Suppressor macrophage (primary cell): Measurements from ENCODE around the gene TMEM95.
"Not testable (repeated sequence)": the region's sequence is repeated elsewhere in the genome, so short reads cannot be mapped to it uniquely, and the experiment has no call there.

Experiments
- DNase-seq, 4 experiments: peaks; one replicate each; pipeline ENCODE4 v3.0.0-alpha.2; 2020 to 2022

The TMEM95 gene

DNA sequence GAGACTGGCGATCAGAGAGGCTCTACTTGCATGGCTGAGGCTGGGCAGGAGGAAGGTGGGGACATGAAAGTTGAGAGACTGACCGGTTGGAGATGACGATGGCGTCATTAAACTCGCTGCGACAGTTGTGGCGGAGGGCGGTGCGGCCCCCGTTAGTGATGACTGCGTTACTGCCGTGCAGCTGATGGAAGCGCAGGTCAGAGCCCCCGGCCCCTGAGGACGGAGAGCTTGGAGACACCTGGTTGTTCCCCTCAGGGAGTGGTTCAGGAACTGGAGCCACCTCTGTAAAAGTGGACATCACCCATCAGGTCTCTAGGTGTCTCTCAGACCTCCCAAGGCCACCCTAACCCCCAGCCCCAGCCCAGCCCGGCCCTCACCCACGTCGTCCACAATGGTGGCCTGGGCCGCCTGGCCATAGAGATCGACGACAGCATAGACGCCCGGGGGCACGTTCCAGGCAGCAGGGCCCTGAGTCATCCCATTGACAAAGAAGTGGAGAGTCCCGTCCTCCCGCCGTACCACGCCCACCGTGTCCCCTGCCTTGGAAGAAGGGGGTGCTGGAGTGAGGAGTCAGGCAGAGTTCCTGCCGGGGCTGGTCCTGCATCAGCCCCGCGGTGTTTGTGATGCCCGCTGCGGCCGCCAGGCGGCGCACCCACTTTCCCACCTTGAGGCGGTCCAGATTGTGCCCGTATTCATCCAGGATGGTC lies 31.1 kb upstream of the TMEM95 start:
- DNase-seq: peak; percentile 43 to 76 (median 62)

GRCh38 chr17:7324438-7324779 lies 30.5 kb upstream of the TMEM95 start:
- DNase-seq: no peak

DNA sequence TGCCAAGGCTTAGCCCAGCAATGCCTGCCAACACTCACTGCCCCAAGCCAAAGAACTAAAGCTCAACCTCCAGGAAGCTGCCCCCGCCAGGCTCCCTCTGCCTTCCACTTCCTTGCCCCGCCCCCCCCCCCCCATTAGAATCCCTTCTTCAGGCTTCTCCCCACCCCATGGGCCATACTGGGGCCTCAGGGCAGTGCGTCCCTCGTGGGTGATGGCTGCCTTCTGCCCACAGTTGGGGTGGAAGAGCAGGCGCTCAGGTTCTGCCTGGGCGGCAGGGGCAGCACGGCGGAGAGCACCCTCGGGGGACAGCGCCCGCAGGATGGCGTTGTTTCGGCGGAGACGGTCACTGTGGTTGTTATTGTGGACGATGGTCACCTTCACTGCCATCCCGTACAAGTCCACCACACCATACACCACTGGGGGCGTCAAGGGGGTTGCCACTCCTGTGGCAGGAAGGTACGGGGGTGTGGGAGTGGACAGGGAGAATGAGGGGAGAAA lies 29.9 kb upstream of the TMEM95 start:
- no peak for DNase-seq

- DNase-seq: no peak
These were observed 28.8 kb upstream of the TMEM95 start for GRCh38 chr17:7326186-7326585.

- no peak for DNase-seq
These were observed 27.9 kb upstream of the TMEM95 start for GRCh38 chr17:7327056-7327455.

GRCh38 chr17:7327501-7327900 lies 27.5 kb upstream of the TMEM95 start:
- no peak for DNase-seq

- no peak for DNase-seq
These were observed 26.9 kb upstream of the TMEM95 start for GRCh38 chr17:7328009-7328408.

DNA sequence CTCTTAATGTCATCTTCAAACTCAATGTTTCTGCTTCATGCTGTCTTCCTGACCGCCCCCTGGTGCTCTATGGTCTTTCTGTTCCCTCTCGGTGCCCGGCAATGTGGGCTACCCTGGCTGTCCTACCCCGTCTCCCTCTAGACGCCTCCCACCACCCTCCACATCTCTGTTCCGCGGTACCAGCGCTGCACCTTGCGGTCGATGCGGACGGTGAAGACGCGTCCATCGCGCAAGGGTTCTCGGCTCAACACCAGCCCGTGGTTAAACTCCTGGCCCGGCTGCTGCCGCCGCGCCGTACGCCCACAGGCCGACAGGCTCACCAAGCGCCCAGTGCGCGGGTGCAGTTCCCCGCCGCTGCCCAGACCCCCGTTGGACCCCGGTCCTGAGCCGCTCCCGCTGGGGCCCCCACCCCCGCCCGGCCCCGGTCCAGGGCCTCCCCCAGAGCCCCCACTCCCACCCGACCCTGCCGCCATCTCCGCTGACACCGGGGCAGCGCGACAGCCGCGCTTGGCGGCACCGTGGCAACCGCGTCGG lies 26.0 kb upstream of the TMEM95 start, which contains the start of gene NEURL4:
NEURL4 (minus strand) TSS at position 496 of the 534 bp plus-strand sequence; CDS start at position 473, 23 bp downstream.
- DNase-seq: no peak

GRCh38 chr17:7329374-7329996 lies 25.5 kb upstream of the TMEM95 start:
- peak; percentile 98 to 100 (median 100) for DNase-seq

DNA sequence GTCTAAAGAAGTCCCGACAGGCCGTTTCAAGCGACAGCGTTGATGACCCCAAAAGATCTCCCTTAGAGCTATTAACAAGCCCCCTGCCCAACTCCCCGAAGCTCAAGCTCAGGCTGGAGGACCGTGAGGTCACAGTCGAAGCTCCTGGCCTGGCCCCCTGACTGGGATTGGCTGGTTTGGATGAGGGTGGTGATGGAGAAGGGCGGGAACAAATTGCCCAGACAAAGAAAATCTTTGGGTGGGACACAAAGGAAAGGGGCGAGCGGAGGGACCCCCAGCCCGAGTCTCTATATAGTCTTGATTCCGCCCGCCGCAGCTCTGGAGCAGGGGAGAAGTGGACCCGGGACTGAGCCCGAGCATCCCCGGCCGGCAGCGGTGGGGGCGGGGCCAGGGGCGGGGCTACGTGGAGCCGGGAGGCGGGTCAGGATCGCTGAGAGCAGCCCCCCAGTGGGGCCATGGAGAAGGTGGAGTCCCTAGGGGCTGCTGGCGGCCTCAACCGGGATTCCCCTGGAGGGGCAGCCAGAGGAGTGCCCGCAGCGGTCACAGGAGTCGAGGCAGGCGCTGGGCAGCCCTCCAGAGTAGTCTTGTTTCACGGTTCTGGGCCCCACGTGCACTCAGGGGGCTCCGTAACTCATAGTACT lies 24.8 kb upstream of the TMEM95 start:
- peak; percentile 65 to 85 (median 78) for DNase-seq

DNA sequence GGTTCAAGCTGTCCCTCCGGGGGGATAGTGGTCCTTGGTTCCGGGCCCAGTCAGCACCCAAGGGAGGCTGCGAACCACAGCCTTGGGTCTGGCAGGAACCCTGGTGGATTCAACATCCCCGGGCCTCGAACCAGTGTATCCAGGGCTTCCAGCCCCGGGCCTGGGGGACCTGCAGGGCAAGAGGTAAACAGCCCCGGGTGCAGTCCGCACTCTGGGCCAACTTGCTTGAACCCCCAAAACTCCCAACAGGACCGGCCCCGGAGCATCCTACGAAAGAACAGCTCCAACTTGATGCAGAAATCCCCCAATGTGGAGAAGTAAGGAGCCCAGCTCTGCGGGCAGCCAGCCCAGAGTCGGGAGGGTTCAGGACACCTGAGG lies 24.3 kb upstream of the TMEM95 start:
- DNase-seq: no peak

- DNase-seq: no peak
These were observed 22.8 kb upstream of the TMEM95 start for GRCh38 chr17:7332111-7332510.

- DNase-seq: not testable (repeated sequence)
These were observed 22.3 kb upstream of the TMEM95 start for GRCh38 chr17:7332600-7333069.

DNA sequence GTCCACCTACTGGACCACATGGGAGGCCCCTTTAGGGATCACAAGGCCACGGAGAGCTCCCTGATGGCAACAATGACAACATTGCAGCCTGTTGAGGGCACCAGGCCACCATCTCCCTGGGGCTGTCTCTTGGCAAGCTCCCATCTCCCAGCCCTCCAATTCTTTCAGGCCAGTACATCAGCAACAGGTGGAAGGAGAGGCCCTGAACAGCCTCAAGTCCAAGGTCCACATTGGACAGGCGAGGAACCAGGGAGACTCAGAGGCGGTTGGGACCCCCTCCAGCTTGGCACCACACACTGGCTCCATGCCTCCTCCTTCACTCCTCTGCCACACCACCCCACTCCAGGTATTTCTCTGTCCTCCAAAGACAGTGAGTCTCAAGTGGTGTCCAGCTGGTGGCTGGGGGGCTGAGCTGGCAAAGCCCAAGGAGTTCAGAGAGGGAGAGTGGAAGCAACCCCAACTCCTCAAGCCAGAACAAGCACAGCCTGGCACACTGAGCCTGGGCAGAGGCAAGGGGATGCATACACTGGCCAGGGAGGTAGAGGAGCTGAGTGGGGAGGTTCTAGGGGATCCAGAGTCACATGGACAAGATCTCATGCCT lies 19.9 kb upstream of the TMEM95 start:
- no peak for DNase-seq

- not testable (repeated sequence) for DNase-seq
These were observed 19.2 kb upstream of the TMEM95 start for GRCh38 chr17:7335765-7336164.

DNA sequence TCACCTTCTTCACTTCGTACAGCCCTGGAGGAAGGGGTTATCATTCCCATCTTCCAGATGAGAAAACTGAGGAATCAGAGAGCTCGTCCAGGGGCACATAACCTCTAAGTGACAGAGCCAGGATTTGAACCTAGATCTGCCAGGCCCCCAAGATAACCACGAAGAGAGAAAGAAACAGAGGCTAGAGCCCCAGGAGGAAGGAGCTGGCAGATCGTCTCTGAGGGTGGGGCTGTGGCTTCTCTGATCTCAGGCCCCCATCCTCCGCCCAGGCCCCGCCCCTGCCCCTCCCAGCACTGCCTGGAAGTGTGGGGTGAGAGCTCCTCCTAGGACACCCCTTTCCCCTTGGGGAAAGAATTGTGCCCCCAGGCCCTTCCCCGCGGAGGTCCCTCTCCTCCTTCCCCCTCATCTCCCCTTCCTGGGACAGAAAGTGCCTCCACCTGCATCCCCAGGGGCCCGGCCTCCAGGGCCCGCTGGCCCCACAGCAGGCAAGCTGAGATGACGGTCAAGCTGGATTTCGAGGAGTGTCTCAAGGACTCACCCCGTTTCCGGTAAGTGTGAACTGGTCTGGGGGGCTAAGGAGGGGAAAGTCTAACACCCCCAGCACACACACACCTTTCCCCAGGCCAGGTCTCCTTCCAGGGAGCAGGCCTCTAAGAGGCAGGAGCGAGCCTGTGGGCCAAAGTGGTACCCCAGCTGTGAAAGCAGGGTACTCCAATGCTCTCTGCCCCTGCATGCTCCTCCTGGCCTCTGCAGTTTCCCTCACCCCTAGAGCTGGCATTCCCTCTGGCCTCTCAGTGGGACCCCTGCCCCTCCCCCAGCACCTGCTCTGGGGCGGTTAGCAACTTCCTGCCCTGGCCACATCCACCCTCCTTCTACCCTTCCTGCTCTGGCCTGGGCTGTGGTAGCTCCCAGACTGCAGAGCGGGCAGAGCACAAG lies 18.4 kb upstream of the TMEM95 start, which contains the start of gene ACAP1:
ACAP1 (plus strand) TSS at position 290 of the 936 bp plus-strand sequence; CDS start at position 496, 206 bp downstream.
- peak in 3 of 4 experiments; percentile 22 to 71 (median 57) for DNase-seq

- DNase-seq: not testable (repeated sequence)
These were observed 17.4 kb upstream of the TMEM95 start for GRCh38 chr17:7337600-7337999.

GRCh38 chr17:7340179-7340578 lies 14.8 kb upstream of the TMEM95 start:
- DNase-seq: peak in 3 of 4 experiments; percentile 24 to 60 (median 43)

- no peak for DNase-seq
These were observed 13.1 kb upstream of the TMEM95 start for GRCh38 chr17:7341842-7342241.

GRCh38 chr17:7343250-7343649 lies 11.7 kb upstream of the TMEM95 start:
- no peak for DNase-seq
